B cell (primary cell): ENCODE data around the gene PCNX3. TPM values are rescaled to one million over a fixed set of nuclear protein-coding genes. Genes with fewer than 3 reads are reported as not detected.
"Not testable (repeated sequence)": the region's sequence is repeated elsewhere in the genome, so short reads cannot be mapped to it uniquely, and the experiment has no call there.

Experiments used
- ATAC-seq: fragments of 200-7000 bp; cut with Tn5 transposase; one replicate; pipeline ENCODE4 v1.10.0; 2021; ENCODE audit warnings: low read depth, mild to moderate bottlenecking, moderate number of reproducible peaks, moderate library complexity
- CTCF ChIA-PET: fragments of 350-600 bp; sonication (Branson Sonifier 250); formaldehyde crosslinking; loops from one replicate; lab custom pipeline; 2021; ENCODE audit warnings: antibody characterized with exemption, inconsistent platforms; lab: Charles Lee
- POLR2A ChIA-PET: fragments of 350-600 bp; sonication (Branson Sonifier 250); formaldehyde crosslinking; loops from one replicate; lab custom pipeline; 2021; ENCODE audit warnings: antibody characterized with exemption; lab: Charles Lee
- DNase-seq: peaks from one replicate; pipeline ENCODE4 v3.0.0; 2013
- H2AFZ ChIP-seq: 2 replicates; pipeline ENCODE4 v1.6.1; 2012; ENCODE audit warnings: mild to moderate bottlenecking, low read depth, low read length; ENCODE audit not compliant: insufficient read depth, poor library complexity, severe bottlenecking
- H3K27ac ChIP-seq, 2 donors: 1 replicate in 1 of 2; 2 replicates in 1 of 2; pipeline ENCODE4 v1.5.1; 2012 to 2013; ENCODE audit warnings: low read length in 2 of 2, mild to moderate bottlenecking in 2 of 2, moderate library complexity in 1 of 2
- H3K27me3 ChIP-seq, 4 experiments: fragments of 200-600 bp in 1 of 4; sonication (generic) in 1 of 4; replicated peaks in 1 of 4; 1 replicate in 2 of 4; 2 replicates in 2 of 4; pipeline versions ENCODE4 v1.6.1 to v1.7.0; 2013 to 2016; ENCODE audit warnings: low read length in 3 of 4, mild to moderate bottlenecking in 2 of 4, mixed read lengths in 1 of 4, moderate library complexity in 1 of 4; ENCODE audit not compliant: insufficient read depth in 4 of 4, control insufficient read depth in 3 of 4; ENCODE audit errors: control extremely low read depth in 1 of 4
- H3K36me3 ChIP-seq, 2 experiments: replicated peaks in 1 of 2; 1 replicate in 1 of 2; 2 replicates in 1 of 2; pipeline versions ENCODE4 v1.6.1 to v1.7.1; 2013; ENCODE audit warnings: low read length in 1 of 2; ENCODE audit not compliant: insufficient read depth in 2 of 2, control insufficient read depth in 1 of 2; ENCODE audit errors: control extremely low read depth in 1 of 2, extremely low read depth in 1 of 2
- H3K4me1 ChIP-seq, 2 donors: fragments of 200-600 bp in 1 of 2; sonication (generic) in 1 of 2; 1 replicate in 1 of 2; 2 replicates in 1 of 2; pipeline versions ENCODE4 v1.5.1 to v1.6.1; 2013 to 2017; ENCODE audit warnings: low read length in 2 of 2; ENCODE audit not compliant: control insufficient read depth in 2 of 2, insufficient read depth in 2 of 2
- H3K4me2 ChIP-seq: replicated peaks from 2 replicates; pipeline ENCODE3; 2012; ENCODE audit warnings: mild to moderate bottlenecking, low read depth, low read length; ENCODE audit not compliant: poor library complexity, severe bottlenecking
- H3K4me3 ChIP-seq, 5 experiments: fragments of 200-600 bp in 1 of 5; sonication (generic) in 1 of 5; 1 replicate in 3 of 5; 2 replicates in 2 of 5; pipeline versions ENCODE4 v1.5.1 to v1.7.0; 2011 to 2016; ENCODE audit warnings: low read length in 4 of 5, mild to moderate bottlenecking in 4 of 5, low read depth in 2 of 5, control low read depth in 1 of 5, moderate library complexity in 1 of 5; ENCODE audit not compliant: insufficient read depth in 1 of 5; ENCODE audit errors: control extremely low read depth in 1 of 5, extremely low read depth in 1 of 5
- H3K79me2 ChIP-seq: fragments of 200-600 bp; sonication (generic); one replicate; pipeline ENCODE4 v1.6.0; 2016; ENCODE audit warnings: low read length; ENCODE audit not compliant: control insufficient read depth, insufficient read depth
- H3K9ac ChIP-seq: fragments of 200-600 bp; sonication (generic); 2 replicates; pipeline ENCODE4 v1.6.1; 2017; ENCODE audit warnings: mild to moderate bottlenecking, low read length, moderate library complexity
- H3K9me3 ChIP-seq, 3 donors: one replicate each; pipeline versions ENCODE4 v1.6.1 to v1.7.1; 2013; ENCODE audit warnings: low read length in 2 of 3; ENCODE audit not compliant: control insufficient read depth in 2 of 3, insufficient read depth in 1 of 3; ENCODE audit errors: control extremely low read depth in 1 of 3
- H4K20me1 ChIP-seq: 2 replicates; pipeline ENCODE4 v1.6.0; 2012; ENCODE audit warnings: mild to moderate bottlenecking, low read length; ENCODE audit not compliant: insufficient read depth, control insufficient read depth, poor library complexity, severe bottlenecking
- H3K27ac Mint-ChIP-seq: one replicate; pipeline ENCODE4 v1.8.0; 2021; ENCODE audit warnings: mixed read lengths
- H3K27me3 Mint-ChIP-seq: one replicate; pipeline ENCODE4 v1.8.0; 2021; ENCODE audit warnings: mixed read lengths
- H3K4me1 Mint-ChIP-seq: one replicate; pipeline ENCODE4 v1.8.0; 2021; ENCODE audit warnings: mixed read lengths
- H3K4me3 Mint-ChIP-seq: one replicate; pipeline ENCODE4 v1.8.0; 2021; ENCODE audit warnings: mixed read lengths
- H3K9me3 Mint-ChIP-seq: one replicate; pipeline ENCODE4 v1.8.0; 2022; ENCODE audit warnings: mixed read lengths; ENCODE audit not compliant: insufficient read depth
- CTCF ChIP-seq: fragments of 200-600 bp; IDR thresholded peaks from one replicate; pipeline ENCODE4 v1.8.0; 2022; ENCODE audit warnings: antibody characterized with exemption, mild to moderate bottlenecking
- EZH2 ChIP-seq: IDR thresholded peaks from 2 replicates; pipeline ENCODE4 v1.6.1; 2012; ENCODE audit warnings: borderline replicate concordance, low read depth, mild to moderate bottlenecking, moderate library complexity, low read length; ENCODE audit not compliant: insufficient read depth, poor library complexity, severe bottlenecking
- WGBS: methylation state at CpG from one replicate; pipeline ENCODE4 v1.1.5; 2013; ENCODE audit warnings: missing lambda C conversion rate; ENCODE audit not compliant: insufficient coverage; 5-methylcytosine and 5-hydroxymethylcytosine counted together
- intact Hi-C: fragments of 100-400 bp; cut with micrococcal nuclease; formaldehyde crosslinking; loops from one replicate; pipeline ENCODE4 v1.10.0; 2022
- polyA plus RNA-seq: library from polyadenylated mRNA; depleted of rRNA; stranded (reverse); fragments of >200 nt; gene quantifications from 2 replicates; pipeline ENCODE4 v1.2.3, GENCODE V29; 2012
- total RNA-seq, 2 donors: library from RNA; stranded (reverse); fragments of 120-200 nt in 1 of 2; gene quantifications; 1 replicate in 1 of 2; 2 replicates in 1 of 2; pipeline versions ENCODE4 v1.2.3 to v1.2.4, GENCODE V29; 2013 to 2022

Gene PCNX3
- total and polyA plus RNA-seq, 2 donors (not counting 1 experiment from before 2014, with no cell fraction given) = 61.5 to 62.8 TPM

GRCh38 chr11:65660908-65661307 is 45.3 kb downstream of the PCNX3 start:
- H2AFZ ChIP-seq, H3K9ac ChIP-seq, H3K27me3 Mint-ChIP-seq, H3K27me3 ChIP-seq, DNase-seq, ATAC-seq, H3K9me3 Mint-ChIP-seq, intact Hi-C loops, H3K9me3 ChIP-seq, H3K4me3 ChIP-seq: not testable (repeated sequence)
- Histone ChIP-seq H3K4me1 (peaks cover 19 to 32% of the 10 kb centered on the region in 2 donors), H4K20me1 (peaks cover 57% of the 10 kb centered on the region), H3K4me2 (peak overlapping the region; percentile 84), H3K27ac (peak overlapping the region in 1 of 2 donors; percentile 100), H3K36me3 (peaks cover 0 to 56% of the 10 kb centered on the region in 2 experiments), H3K79me2 (peaks cover 40% of the 10 kb centered on the region)
- ChIA-PET CTCF (interaction anchor here (0.8 to 1.1 kb wide), 3 partner anchors 13 to 51 kb away, joined by 3 read pairs; partner anchors contain the start of gene KAT5), POLR2A (interaction anchor here (3.1 to 4.5 kb wide), 2 partner anchors 8 to 22 kb away, joined by 10 to 56 read pairs; partner anchors contain the start of gene SIPA1)
- Mint-ChIP-seq H3K4me1 (peaks cover 41% of the 10 kb centered on the region), H3K4me3 (peak overlapping the region; percentile 84), H3K27ac (peak overlapping the region; percentile 78)
- 99% methylated on average over 7 of the region's 9 CpGs for WGBS

- intact Hi-C loops = loop anchor here (1.0 to 2.0 kb wide), 3 partner anchors 45 to 258 kb away; partner anchors contain the start of genes C11orf68, CFL1 and DRAP1
Observed at GRCh38 chr11:65661599-65662246, 46.1 kb downstream of the PCNX3 start.

More at GRCh38 chr11:65661599-65662246, 46.1 kb downstream of the PCNX3 start:
- no peak overlapping the region for H2AFZ ChIP-seq
- peak overlapping the region; percentile 80 for H3K27ac Mint-ChIP-seq
- peaks cover 51% of the 10 kb centered on the region for H4K20me1 ChIP-seq
- POLR2A ChIA-PET = interaction anchor here (0.6 to 4.5 kb wide), 5 partner anchors 9 to 1417 kb away, joined by 3 to 56 read pairs (median 14); partner anchors contain the start of genes MAP3K11, PCNX3 and SIPA1
- no peaks in the 10 kb centered on the region for H3K27me3 ChIP-seq
- H3K4me2 ChIP-seq = peak overlapping the region; percentile 84
- peak overlapping the region; percentile 85 to 97 (median 93) for H3K4me3 ChIP-seq
- H3K27me3 Mint-ChIP-seq = no peaks in the 10 kb centered on the region
- 94% methylated on average over 15 of the region's 25 CpGs for WGBS
- CTCF ChIA-PET = interaction anchor here (0.8 to 2.6 kb wide), 5 partner anchors 12 to 50 kb away, joined by 3 to 15 read pairs (median 3); partner anchors contain the start of genes KAT5 and SIPA1
- DNase-seq (peak; percentile 29), ATAC-seq (no peak)
- TF ChIP-seq EZH2 = no peak
- TF ChIP-seq CTCF = no peak
- peak overlapping the region; percentile 84 for H3K4me3 Mint-ChIP-seq
- H3K4me1 ChIP-seq = peaks cover 19 to 32% of the 10 kb centered on the region in 2 donors
- H3K27ac ChIP-seq = peak overlapping the region; percentile 75 to 100
- no peaks in the 10 kb centered on the region for H3K9me3 ChIP-seq
- no peaks in the 10 kb centered on the region for H3K9me3 Mint-ChIP-seq
- H3K9ac ChIP-seq = peak overlapping the region; percentile 99
- peaks cover 47% of the 10 kb centered on the region for H3K79me2 ChIP-seq
- H3K4me1 Mint-ChIP-seq = peaks cover 37% of the 10 kb centered on the region
- peaks cover 0 to 52% of the 10 kb centered on the region in 2 experiments for H3K36me3 ChIP-seq
